Sigmoid colon (tissue), 7 donors: Measurements from ENCODE around the gene OR1D5. TPM values are rescaled to one million over a fixed set of nuclear protein-coding genes. Genes with fewer than 3 reads are reported as not detected.

ENCODE experiments used
- DNase-seq: peaks from one replicate; pipeline ENCODE4 v3.0.0-alpha.2; 2019
- H3K27ac ChIP-seq, 4 donors: fragments of 200-600 bp; sonication (generic); one replicate each; pipeline ENCODE4 v1.5.1; 2016 to 2019; ENCODE audit warnings: mild to moderate bottlenecking in 1 of 4
- H3K27me3 ChIP-seq, 3 donors: fragments of 200-600 bp; sonication (generic); one replicate each; pipeline ENCODE4 v1.5.1; 2019; ENCODE audit warnings: mild to moderate bottlenecking in 1 of 3
- H3K36me3 ChIP-seq, 4 donors: fragments of 200-600 bp; sonication (generic); one replicate each; pipeline ENCODE4 v1.5.1; 2016 to 2019
- H3K4me1 ChIP-seq, 4 donors: fragments of 200-600 bp; sonication (generic); one replicate each; pipeline ENCODE4 v1.5.1; 2017 to 2019
- H3K4me3 ChIP-seq, 4 donors: fragments of 200-600 bp; sonication (generic); one replicate each; pipeline ENCODE4 v1.5.1; 2017 to 2019; ENCODE audit warnings: mild to moderate bottlenecking in 2 of 4, moderate library complexity in 1 of 4
- H3K9me3 ChIP-seq, 4 donors: fragments of 200-600 bp in 3 of 4; sonication (generic) in 3 of 4; one replicate each; pipeline versions ENCODE4 v1.5.1 to v1.6.1; 2013 to 2019
- EP300 ChIP-seq, 4 donors: sonication (generic); formaldehyde crosslinking; IDR thresholded peaks; one replicate each; pipeline ENCODE4 v1.6.1; 2017; ENCODE audit warnings: antibody characterized with exemption in 4 of 4
- POLR2A ChIP-seq, 2 donors: fragments of 450-650 bp; IDR thresholded peaks; one replicate each; pipeline ENCODE4 v1.6.1; 2016; ENCODE audit warnings: antibody characterized with exemption in 2 of 2, mild to moderate bottlenecking in 2 of 2, moderate library complexity in 2 of 2
- POLR2AphosphoS5 ChIP-seq, 4 donors: sonication (generic); formaldehyde crosslinking; IDR thresholded peaks; one replicate each; pipeline ENCODE4 v1.6.1; 2017; ENCODE audit warnings: antibody characterized with exemption in 4 of 4
- WGBS, 2 donors: extraction: QIAGEN DNeasy Blood & Tissue Kit; methylation state at CpG; one replicate each; pipeline ENCODE4 v1.1.7; 2013; 5-methylcytosine and 5-hydroxymethylcytosine counted together
- intact Hi-C: fragments of 100-400 bp; cut with DNase I; formaldehyde crosslinking; loops from one replicate; pipeline ENCODE4 v1.15.1; 2023
- polyA plus RNA-seq, 3 donors: library from polyadenylated mRNA; stranded (reverse); fragments of 200-250 nt; gene quantifications; one replicate each; pipeline ENCODE4 v1.2.3, GENCODE V29; 2013
- total RNA-seq, 4 donors: library from RNA; depleted of rRNA; stranded (reverse); fragments of >200 nt; gene quantifications; one replicate each; pipeline ENCODE4 v1.1.0, GENCODE V29; 2016
- TF ChIP-seq, protein P1 (sequence below), 4 experiments: fragments of 450-650 bp in 3 of 4; fragments of 200-600 bp in 1 of 4; IDR thresholded peaks; one replicate each; pipeline ENCODE4 v1.5.1; 2016 to 2019; ENCODE audit warnings: antibody characterized with exemption in 4 of 4, mild to moderate bottlenecking in 3 of 4, moderate library complexity in 2 of 4
- donor health status: healthy with polysubstance abuse.
- donor health status: Bipolar disorder and iron deficiency.
- donor health status: healthy.

Gene OR1D5
- total and polyA plus RNA-seq, 7 donors: not detected

DNA sequence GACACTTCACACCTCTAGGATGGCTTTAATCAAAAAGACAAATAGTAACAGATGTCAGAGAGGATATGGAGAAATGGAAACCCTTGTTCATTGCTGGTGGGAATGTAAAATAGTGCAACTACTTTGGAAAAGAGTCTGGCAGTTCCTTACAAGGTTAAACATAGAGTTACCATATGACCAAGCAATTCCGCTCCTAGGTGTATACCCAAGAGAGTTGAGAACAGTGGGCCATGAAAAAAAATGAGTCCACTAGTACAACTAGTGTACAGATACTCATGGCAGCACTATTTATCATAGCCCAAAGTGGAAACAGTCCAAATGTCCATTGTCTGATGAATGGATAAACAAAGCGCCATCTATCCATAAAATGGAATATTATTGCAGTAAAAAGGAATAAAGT lies 39.1 kb downstream of the OR1D5 start:
- 95 to 96% methylated on average over 2 of the region's 2 CpGs for WGBS, 2 donors
- Histone ChIP-seq H3K27ac (no peak overlapping the region), H3K36me3 (peaks cover 0 to 60% (median 4%) of the 10 kb centered on the region in 4 donors), H3K4me1 (no peaks in the 10 kb centered on the region), H3K9me3 (peaks cover 0 to 6% (median 2%) of the 10 kb centered on the region in 4 donors), H3K4me3 (no peak overlapping the region), H3K27me3 (no peaks in the 10 kb centered on the region)
- no peak for DNase-seq
- no peak for TF ChIP-seq POLR2AphosphoS5 (IDR thresholded peaks at IDR 0.05)
- no peak for TF ChIP-seq EP300 (IDR thresholded peaks at IDR 0.05)
- TF ChIP-seq, protein P1, sequence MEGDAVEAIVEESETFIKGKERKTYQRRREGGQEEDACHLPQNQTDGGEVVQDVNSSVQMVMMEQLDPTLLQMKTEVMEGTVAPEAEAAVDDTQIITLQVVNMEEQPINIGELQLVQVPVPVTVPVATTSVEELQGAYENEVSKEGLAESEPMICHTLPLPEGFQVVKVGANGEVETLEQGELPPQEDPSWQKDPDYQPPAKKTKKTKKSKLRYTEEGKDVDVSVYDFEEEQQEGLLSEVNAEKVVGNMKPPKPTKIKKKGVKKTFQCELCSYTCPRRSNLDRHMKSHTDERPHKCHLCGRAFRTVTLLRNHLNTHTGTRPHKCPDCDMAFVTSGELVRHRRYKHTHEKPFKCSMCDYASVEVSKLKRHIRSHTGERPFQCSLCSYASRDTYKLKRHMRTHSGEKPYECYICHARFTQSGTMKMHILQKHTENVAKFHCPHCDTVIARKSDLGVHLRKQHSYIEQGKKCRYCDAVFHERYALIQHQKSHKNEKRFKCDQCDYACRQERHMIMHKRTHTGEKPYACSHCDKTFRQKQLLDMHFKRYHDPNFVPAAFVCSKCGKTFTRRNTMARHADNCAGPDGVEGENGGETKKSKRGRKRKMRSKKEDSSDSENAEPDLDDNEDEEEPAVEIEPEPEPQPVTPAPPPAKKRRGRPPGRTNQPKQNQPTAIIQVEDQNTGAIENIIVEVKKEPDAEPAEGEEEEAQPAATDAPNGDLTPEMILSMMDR (IDR thresholded peaks at IDR 0.05): no peak
- TF ChIP-seq POLR2A (IDR thresholded peaks at IDR 0.05): no peak
- intact Hi-C loops: no loop called here

DNA sequence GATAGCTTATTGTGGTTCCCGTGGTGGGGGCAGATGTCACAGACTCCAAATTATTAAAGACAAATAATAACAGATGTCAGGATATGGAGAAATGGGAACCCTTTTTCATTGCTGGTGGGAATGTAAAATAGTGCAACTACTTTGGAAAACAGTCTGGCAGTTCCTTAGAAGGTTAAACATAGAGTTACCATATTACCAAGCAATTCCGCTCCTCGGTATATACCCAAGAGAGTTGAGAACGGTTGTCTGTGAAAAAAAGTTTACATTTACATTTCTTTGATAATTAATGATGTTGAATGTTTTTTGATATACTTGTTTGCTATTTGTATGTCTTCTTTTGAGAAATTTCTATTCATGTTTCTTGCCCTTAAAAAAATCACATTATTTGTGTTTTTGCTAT lies 41.2 kb downstream of the OR1D5 start:
- Histone ChIP-seq H3K36me3 (peaks cover 0 to 56% (median 4%) of the 10 kb centered on the region in 4 donors), H3K9me3 (peaks cover 0 to 6% (median 2%) of the 10 kb centered on the region in 4 donors), H3K27ac (no peak overlapping the region), H3K4me1 (no peaks in the 10 kb centered on the region), H3K27me3 (no peaks in the 10 kb centered on the region), H3K4me3 (no peak overlapping the region)
- no peak for DNase-seq
- TF ChIP-seq POLR2AphosphoS5 (IDR thresholded peaks at IDR 0.05): no peak
- no peak for TF ChIP-seq POLR2A (IDR thresholded peaks at IDR 0.05)
- no peak for TF ChIP-seq EP300 (IDR thresholded peaks at IDR 0.05)
- TF ChIP-seq, protein P1 (IDR thresholded peaks at IDR 0.05): no peak
- intact Hi-C loops: no loop called here
- 95% methylated on average over 4 of the region's 4 CpGs for WGBS, 2 donors

DNA sequence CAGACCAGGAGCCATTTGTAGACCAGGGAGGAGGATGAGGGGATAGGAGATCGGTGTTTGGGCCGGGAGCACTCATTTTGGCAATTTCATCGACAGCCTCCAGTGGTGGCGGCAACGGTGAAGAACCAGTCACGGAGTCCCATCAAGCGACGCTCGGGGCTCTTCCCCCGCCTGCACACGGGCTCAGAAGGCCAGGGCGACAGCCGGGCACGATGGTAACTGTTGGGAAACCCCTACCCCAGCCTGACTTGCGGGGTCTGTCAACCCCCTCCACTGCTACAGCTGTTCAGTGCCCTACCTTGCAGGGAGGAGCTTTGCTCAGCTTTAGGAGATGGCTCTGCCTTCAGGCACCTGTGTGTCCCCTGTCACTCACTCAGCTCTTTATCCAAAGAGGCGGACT lies 43.0 kb downstream of the OR1D5 start:
- Histone ChIP-seq H3K27me3 (no peaks in the 10 kb centered on the region), H3K4me1 (no peaks in the 10 kb centered on the region), H3K36me3 (peaks cover 0 to 56% (median 4%) of the 10 kb centered on the region in 4 donors), H3K4me3 (no peak overlapping the region), H3K27ac (no peak overlapping the region), H3K9me3 (peaks cover 0 to 6% (median 2%) of the 10 kb centered on the region in 4 donors)
- TF ChIP-seq POLR2AphosphoS5 (IDR thresholded peaks at IDR 0.05): no peak
- no peak for TF ChIP-seq EP300 (IDR thresholded peaks at IDR 0.05)
- TF ChIP-seq, protein P1 (IDR thresholded peaks at IDR 0.05): no peak
- TF ChIP-seq POLR2A (IDR thresholded peaks at IDR 0.05): no peak
- 97 to 98% methylated on average over 16 of the region's 16 CpGs for WGBS, 2 donors
- peak; percentile 37 for DNase-seq
- intact Hi-C loops: no loop called here

DNA sequence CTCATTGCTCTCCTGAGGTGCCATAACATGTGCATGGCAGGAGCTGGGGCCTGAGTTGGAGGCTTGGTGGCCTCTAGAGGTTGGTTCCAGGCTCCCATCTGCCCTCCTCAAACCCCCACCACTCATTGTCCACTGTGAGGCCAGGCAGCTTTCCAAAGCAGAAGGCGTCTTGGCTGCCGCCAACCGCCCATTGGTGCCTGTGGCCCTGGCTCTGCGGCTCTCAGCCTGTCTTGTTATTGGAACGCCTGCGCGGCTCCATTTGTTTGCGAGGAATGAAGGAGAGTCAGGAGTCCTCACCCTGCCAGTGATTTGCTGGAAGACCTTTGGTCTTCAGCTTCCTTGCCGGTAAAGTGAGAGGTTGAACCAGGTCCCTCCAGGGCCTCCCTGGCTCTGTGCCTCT lies 43.6 kb downstream of the OR1D5 start:
- Histone ChIP-seq H3K4me1 (no peaks in the 10 kb centered on the region), H3K4me3 (no peak overlapping the region), H3K27ac (no peak overlapping the region), H3K9me3 (peaks cover 0 to 6% (median 2%) of the 10 kb centered on the region in 4 donors), H3K27me3 (no peaks in the 10 kb centered on the region), H3K36me3 (peaks cover 0 to 56% (median 4%) of the 10 kb centered on the region in 4 donors)
- 75 to 86% methylated on average over 9 of the region's 9 CpGs for WGBS, 2 donors
- TF ChIP-seq, protein P1 (IDR thresholded peaks at IDR 0.05): no peak
- intact Hi-C loops: no loop called here
- no peak for DNase-seq

DNA sequence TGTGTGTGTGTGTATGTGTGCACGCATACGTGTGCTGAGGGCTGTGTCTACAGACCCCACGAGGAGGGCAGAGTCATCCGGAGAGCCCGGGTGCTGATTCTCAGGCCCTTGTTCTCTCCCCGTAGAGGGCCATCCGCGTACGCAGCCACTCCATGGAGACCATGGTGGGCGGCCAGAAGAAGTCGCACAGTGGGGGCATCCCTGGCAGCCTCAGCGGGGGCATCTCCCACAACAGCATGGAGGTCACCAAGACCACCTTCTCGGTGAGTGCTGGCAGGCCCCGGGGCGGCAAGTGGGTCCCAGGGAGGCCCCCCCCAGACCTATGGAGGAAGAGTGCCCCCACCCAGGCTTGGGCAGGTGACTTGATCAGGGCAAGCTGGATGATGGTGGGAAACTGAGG lies 45.5 kb downstream of the OR1D5 start:
- Histone ChIP-seq H3K36me3 (peaks cover 0 to 51% (median 4%) of the 10 kb centered on the region in 4 donors), H3K9me3 (peaks cover 0 to 5% (median 2%) of the 10 kb centered on the region in 4 donors), H3K4me1 (no peaks in the 10 kb centered on the region), H3K4me3 (no peak overlapping the region), H3K27ac (no peak overlapping the region), H3K27me3 (no peaks in the 10 kb centered on the region)
- intact Hi-C loops: no loop called here
- 90 to 95% methylated on average over 15 of the region's 15 CpGs for WGBS, 2 donors
- TF ChIP-seq POLR2A (IDR thresholded peaks at IDR 0.05) (no peak), EP300 (IDR thresholded peaks at IDR 0.05) (no peak), POLR2AphosphoS5 (IDR thresholded peaks at IDR 0.05) (no peak)
- TF ChIP-seq, protein P1 (IDR thresholded peaks at IDR 0.05): no peak
- DNase-seq: no peak
